SH-SY5Y (cell line): Measurements from ENCODE around the gene KHSRP.

Experiments used
- GATA2 ChIP-seq: IDR thresholded peaks from 2 replicates; pipeline ENCODE4 v1.6.1; 2011; ENCODE audit warnings: mild to moderate bottlenecking, low read depth, low read length
- GATA3 ChIP-seq: IDR thresholded peaks from 2 replicates; pipeline ENCODE4 v1.6.1; 2011; ENCODE audit warnings: low read depth, mild to moderate bottlenecking, low read length, moderate library complexity

DNA sequence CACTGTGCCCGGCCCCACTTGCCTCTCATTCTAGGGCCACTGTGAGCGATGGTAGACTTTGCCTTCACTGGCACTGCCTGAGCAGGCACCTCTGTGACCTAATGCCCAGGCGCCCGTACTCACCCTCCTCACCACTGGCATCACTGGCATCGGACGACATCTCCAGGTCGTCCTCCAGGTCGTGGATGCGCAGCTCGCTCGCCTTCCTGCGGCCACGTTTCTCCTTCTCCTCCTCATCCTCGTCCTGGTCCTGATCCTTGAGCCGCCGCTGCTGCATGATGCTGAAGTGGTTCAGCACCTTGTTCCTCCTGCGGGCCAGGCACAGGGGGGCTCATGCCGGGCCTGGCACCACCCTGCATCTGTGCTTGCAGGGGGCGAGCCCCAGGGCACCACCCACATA lies 41.4 kb downstream of the KHSRP start:
- TF ChIP-seq GATA3 (no peak), GATA2 (no peak)
